Activated gamma-delta T cell treated with Interleukin-2 at 50 U/mL for 16 hours (primary cell): ENCODE results near the gene GINS1.

Source experiments
- DNase-seq: peaks from one replicate; pipeline ENCODE4 v3.0.0-alpha.2; 2020

Gene GINS1

GRCh38 chr20:25496165-25496967 is 88.9 kb downstream of the GINS1 start:
- no peak for DNase-seq

GRCh38 chr20:25496968-25497401 is 89.5 kb downstream of the GINS1 start:
- no peak for DNase-seq

GRCh38 chr20:25497586-25498279 is 90.3 kb downstream of the GINS1 start:
- no peak for DNase-seq
